ENCODE results near the gene IQCF2.

GRCh38 chr3:51887620-51888019, 26.2 kb downstream of the IQCF2 start:
- TF ChIP-seq CTCF (conservative IDR thresholded peaks at IDR 0.05; ENCODE audit: low read length) = no peak
- no peak for TF ChIP-seq EZH2phosphoT487 (IDR thresholded peaks at IDR 0.05; ENCODE audit: borderline replicate concordance, low read depth, low read length)
